Kidney (tissue), 14 donors: ENCODE data around the gene KDM4C. TPM values are rescaled to one million over a fixed set of nuclear protein-coding genes. Genes with fewer than 3 reads are reported as not detected.

Source experiments
- DNase-seq, 5 donors: peaks; one replicate each; pipeline ENCODE4 v3.0.0-alpha.2; 2013 to 2020
- FAIRE-seq: peaks from 2 replicates; lab custom pipeline; 2012; peaks lifted over from hg19 to GRCh38; lab: Jason Lieb, UNC
- H3K27ac ChIP-seq, 2 donors: one replicate each; pipeline ENCODE4 v1.7.0; 2013; ENCODE audit warnings: low read depth in 2 of 2, low read length in 2 of 2, inconsistent platforms in 1 of 2
- H3K27me3 ChIP-seq: one replicate; pipeline ENCODE4 v1.7.1; 2013; ENCODE audit warnings: low read length, inconsistent platforms; ENCODE audit not compliant: control insufficient read depth, insufficient read depth
- H3K36me3 ChIP-seq, 3 donors: one replicate each; pipeline versions ENCODE4 v1.7.0 to v1.7.1; 2013; ENCODE audit warnings: low read length in 3 of 3, control low read depth in 1 of 3, inconsistent platforms in 1 of 3; ENCODE audit not compliant: insufficient read depth in 3 of 3, control insufficient read depth in 2 of 3
- H3K4me1 ChIP-seq, 3 donors: one replicate each; pipeline versions ENCODE4 v1.7.0 to v1.7.1; 2013; ENCODE audit warnings: low read length in 3 of 3, inconsistent platforms in 1 of 3, low read depth in 1 of 3; ENCODE audit not compliant: control insufficient read depth in 2 of 3, insufficient read depth in 2 of 3
- H3K4me3 ChIP-seq, 3 donors: one replicate each; pipeline versions ENCODE4 v1.7.0 to v1.8.1; 2013; ENCODE audit warnings: low read length in 3 of 3, control low read depth in 1 of 3, inconsistent platforms in 1 of 3
- H3K9ac ChIP-seq, 3 donors: one replicate each; pipeline versions ENCODE4 v1.7.0 to v1.7.1; 2013; ENCODE audit warnings: low read length in 3 of 3, control low read depth in 1 of 3, inconsistent platforms in 1 of 3
- H3K9me3 ChIP-seq, 3 donors: one replicate each; pipeline versions ENCODE4 v1.7.0 to v1.7.1; 2013; ENCODE audit warnings: low read length in 3 of 3, control low read depth in 1 of 3, inconsistent platforms in 1 of 3; ENCODE audit not compliant: control insufficient read depth in 2 of 3, insufficient read depth in 1 of 3
- CTCF ChIP-seq: IDR thresholded peaks from 3 replicates; pipeline ENCODE4 v1.5.1; 2012; ENCODE audit warnings: mild to moderate bottlenecking, moderate library complexity, borderline replicate concordance; ENCODE audit not compliant: insufficient read depth; ENCODE audit errors: extremely low read depth
- intact Hi-C: fragments of 100-400 bp; cut with DNase I; formaldehyde crosslinking; loops from one replicate; pipeline ENCODE4 v1.11.1; 2022
- polyA plus RNA-seq: library from polyadenylated mRNA; stranded (reverse); fragments of 350-450 nt; fragmentation: Illumina TruSeq; extraction: RNeasy Lipid Tissue Mini Kit (QIAGEN cat#74804); gene quantifications from one replicate; pipeline ENCODE4 v1.2.3, GENCODE V29; 2014; ENCODE audit warnings: low read depth, low replicate concordance; ENCODE audit not compliant: insufficient read depth
- total RNA-seq: library from RNA; stranded (reverse); fragmentation: NEBNext Ultra II Directional; extraction: Animal tissue kit (Norgen Biotek cat#: 25700); gene quantifications from one replicate; pipeline ENCODE4 v1.2.1, GENCODE V29; 2021
- donor health status: control.
- donor health status: control.
- donor health status: control.
- donor health status: control.
- donor health status: control.
- donor health status: DM: yes; HTN: yes; CAD: no.
- donor health status: Normal renal cell carcinoma (clear cell type).

Gene KDM4C
- total and polyA plus RNA-seq, 2 donors from 2014 or later: 7.1 to 47.1 TPM

- no peak for FAIRE-seq
These were observed 151.4 kb downstream of the KDM4C start for GRCh38 chr9:6909181-6909580.

GRCh38 chr9:6910032-6910431, 152.3 kb downstream of the KDM4C start:
- TF ChIP-seq CTCF: peak; percentile 26
- Histone ChIP-seq H3K27me3 (no peaks in the 10 kb centered on the region), H3K9me3 (no peaks in the 10 kb centered on the region), H3K27ac (no peak overlapping the region), H3K9ac (no peak overlapping the region), H3K4me3 (no peak overlapping the region), H3K4me1 (peaks cover 0 to 25% (median 7%) of the 10 kb centered on the region in 3 donors), H3K36me3 (no peaks in the 10 kb centered on the region)
- intact Hi-C loops: no loop called here
- FAIRE-seq: no peak
- DNase-seq: peak in 2 of 5 donors; percentile 16 to 44

More at GRCh38 chr9:6909181-6909580, 151.4 kb downstream of the KDM4C start:
- DNase-seq: peak in 2 of 5 donors; percentile 53 to 62
- Histone ChIP-seq H3K9ac (no peak overlapping the region), H3K4me3 (no peak overlapping the region), H3K27ac (no peak overlapping the region), H3K27me3 (no peaks in the 10 kb centered on the region), H3K36me3 (no peaks in the 10 kb centered on the region), H3K9me3 (no peaks in the 10 kb centered on the region), H3K4me1 (peaks cover 0 to 25% (median 7%) of the 10 kb centered on the region in 3 donors)
- TF ChIP-seq CTCF: no peak
- intact Hi-C loops: no loop called here

GRCh38 chr9:6910497-6910896, 152.7 kb downstream of the KDM4C start:
- no peak for FAIRE-seq

More at GRCh38 chr9:6910497-6910896, 152.7 kb downstream of the KDM4C start:
- no peaks in the 10 kb centered on the region for H3K27me3 ChIP-seq
- H3K9me3 ChIP-seq: no peaks in the 10 kb centered on the region
- H3K27ac ChIP-seq: no peak overlapping the region
- TF ChIP-seq CTCF: no peak
- no peak overlapping the region for H3K9ac ChIP-seq
- peaks cover 0 to 25% (median 7%) of the 10 kb centered on the region in 3 donors for H3K4me1 ChIP-seq
- no peaks in the 10 kb centered on the region for H3K36me3 ChIP-seq
- intact Hi-C loops: no loop called here
- no peak overlapping the region for H3K4me3 ChIP-seq
- DNase-seq: no peak
